Neural cell (in vitro differentiated cells): Measurements from ENCODE around the gene TSPAN14. TPM values are rescaled to one million over a fixed set of nuclear protein-coding genes. Genes with fewer than 3 reads are reported as not detected.

ENCODE experiments used
- H2AFZ ChIP-seq: fragments of 200-600, 300-800 bp; sonication (generic), shearing (Covaris generic); 2 replicates; pipeline ENCODE4 v1.6.0; 2014; ENCODE audit warnings: low read depth, mild to moderate bottlenecking, antibody characterized with exemption, low read length, moderate library complexity
- H3F3A ChIP-seq: fragments of 200-600 bp; shearing (Covaris generic); 2 replicates; pipeline ENCODE4 v1.6.1; 2016; ENCODE audit warnings: mild to moderate bottlenecking, moderate library complexity, mixed read lengths, antibody characterized with exemption, low read length; ENCODE audit not compliant: insufficient read depth, poor library complexity, severe bottlenecking
- H3K27ac ChIP-seq: fragments of 200-600, 300-800 bp; sonication (generic), shearing (Covaris generic); 2 replicates; pipeline ENCODE4 v1.5.1; 2014; ENCODE audit warnings: mild to moderate bottlenecking, low read length, moderate library complexity
- H3K27me3 ChIP-seq: fragments of 300-800, 200-600 bp; sonication (generic), shearing (Covaris generic); 2 replicates; pipeline ENCODE4 v1.6.0; 2014; ENCODE audit warnings: mild to moderate bottlenecking, low read depth, low read length, moderate library complexity; ENCODE audit not compliant: insufficient read depth
- H3K36me3 ChIP-seq: fragments of 300-800, 200-600 bp; sonication (generic), shearing (Covaris generic); 2 replicates; pipeline ENCODE4 v1.5.1; 2014; ENCODE audit warnings: mild to moderate bottlenecking, antibody characterized with exemption, low read length, moderate library complexity; ENCODE audit not compliant: insufficient read depth
- H3K4me2 ChIP-seq: fragments of 300-800, 200-600 bp; sonication (generic), shearing (Covaris generic); 2 replicates; pipeline ENCODE4 v1.6.0; 2014; ENCODE audit warnings: mild to moderate bottlenecking, low read length
- H3K4me3 ChIP-seq: fragments of 300-800, 200-600 bp; sonication (generic), shearing (Covaris generic); 2 replicates; pipeline ENCODE4 v1.5.1; 2014; ENCODE audit warnings: mild to moderate bottlenecking, low read length, moderate library complexity
- H3K79me2 ChIP-seq: fragments of 200-600 bp; shearing (Covaris generic); replicated peaks from 2 replicates; pipeline ENCODE4 v1.6.0; 2014; ENCODE audit warnings: mild to moderate bottlenecking, low read length, moderate library complexity; ENCODE audit not compliant: insufficient read depth
- H3K9ac ChIP-seq: fragments of 300-800, 200-600 bp; sonication (generic), shearing (Covaris generic); 2 replicates; pipeline ENCODE4 v1.6.1; 2016; ENCODE audit warnings: mild to moderate bottlenecking, low read length, mixed read lengths
- H3K9me2 ChIP-seq: fragments of 200-600 bp; shearing (Covaris generic); 2 replicates; pipeline ENCODE4 v1.6.1; 2016; ENCODE audit warnings: mild to moderate bottlenecking, low read length, mixed read lengths; ENCODE audit not compliant: insufficient read depth
- H3K9me3 ChIP-seq: fragments of 200-600, 300-800 bp; sonication (generic), shearing (Covaris generic); 2 replicates; pipeline ENCODE4 v1.6.1; 2016; ENCODE audit warnings: mild to moderate bottlenecking, mixed run types, low read length, moderate library complexity, mixed read lengths
- H4K20me1 ChIP-seq: fragments of 200-600 bp; shearing (Covaris generic); 2 replicates; pipeline ENCODE4 v1.6.1; 2016; ENCODE audit warnings: mild to moderate bottlenecking, mixed run types; ENCODE audit not compliant: insufficient read depth
- CTCF ChIP-seq: fragments of 450-650 bp; IDR thresholded peaks from 2 replicates; pipeline ENCODE4 v1.5.1; 2014; ENCODE audit warnings: antibody characterized with exemption, mild to moderate bottlenecking, moderate library complexity; ENCODE audit not compliant: poor library complexity, severe bottlenecking
- EP300 ChIP-seq: fragments of 450-650 bp; conservative IDR thresholded peaks from 2 replicates; pipeline ENCODE4 v1.6.1; 2014; ENCODE audit warnings: antibody characterized with exemption, mild to moderate bottlenecking, moderate library complexity; ENCODE audit not compliant: poor library complexity, severe bottlenecking
- EZH2 ChIP-seq: fragments of 200-600, 300-800 bp; shearing (Covaris generic), sonication (generic); IDR thresholded peaks from 2 replicates; pipeline ENCODE4 v1.6.1; 2014; ENCODE audit warnings: antibody characterized with exemption, low read length, borderline replicate concordance, mild to moderate bottlenecking; ENCODE audit not compliant: insufficient read depth, poor library complexity, severe bottlenecking
- MXI1 ChIP-seq: fragments of 450-650 bp; conservative IDR thresholded peaks from 2 replicates; pipeline ENCODE4 v1.6.1; 2014; ENCODE audit warnings: antibody characterized with exemption, mild to moderate bottlenecking; ENCODE audit not compliant: poor library complexity, severe bottlenecking
- POLR2AphosphoS5 ChIP-seq: IDR thresholded peaks from 2 replicates; pipeline ENCODE4 v1.6.1; 2012
- RAD21 ChIP-seq: fragments of 450-650 bp; conservative IDR thresholded peaks from 2 replicates; pipeline ENCODE4 v1.6.1; 2014; ENCODE audit warnings: antibody characterized with exemption, mild to moderate bottlenecking, moderate library complexity
- REST ChIP-seq: IDR thresholded peaks from 2 replicates; pipeline ENCODE4 v1.6.1; 2012; ENCODE audit warnings: borderline replicate concordance
- SMC3 ChIP-seq: fragments of 450-650 bp; conservative IDR thresholded peaks from 2 replicates; pipeline ENCODE4 v1.6.1; 2014; ENCODE audit warnings: antibody characterized with exemption, mild to moderate bottlenecking, moderate library complexity; ENCODE audit not compliant: poor library complexity
- TAF1 ChIP-seq: IDR thresholded peaks from 2 replicates; pipeline ENCODE4 v1.6.1; 2012; ENCODE audit warnings: low read depth
- polyA plus RNA-seq: library from polyadenylated mRNA; depleted of rRNA; stranded (reverse); fragments of >200 nt; gene quantifications from 2 replicates; pipeline ENCODE4 v1.2.3, GENCODE V29; 2014

TSPAN14 gene
- polyA plus RNA-seq, 1 donor from 2014 or later = 26.3 TPM

GRCh38 chr10:80414142-80414895, 39.8 kb upstream of the TSPAN14 start:
- peaks cover 13% of the 10 kb centered on the region for H3K79me2 ChIP-seq
- H4K20me1 ChIP-seq = no peaks in the 10 kb centered on the region
- H3K9me3 ChIP-seq = no peaks in the 10 kb centered on the region

More at GRCh38 chr10:80414142-80414895, 39.8 kb upstream of the TSPAN14 start:
- no peaks in the 10 kb centered on the region for H3K27me3 ChIP-seq
- no peaks in the 10 kb centered on the region for H3K9me2 ChIP-seq
- TF ChIP-seq SMC3 (no peak), POLR2AphosphoS5 (no peak), EP300 (no peak), MXI1 (no peak), CTCF (no peak), REST (no peak), EZH2 (no peak), RAD21 (no peak), TAF1 (no peak)
- no peak overlapping the region for H3K9ac ChIP-seq
- H3F3A ChIP-seq = no peaks in the 10 kb centered on the region
- no peak overlapping the region for H2AFZ ChIP-seq
- no peaks in the 10 kb centered on the region for H3K36me3 ChIP-seq
- H3K4me3 ChIP-seq = no peak overlapping the region
- no peak overlapping the region for H3K27ac ChIP-seq
- H3K4me2 ChIP-seq = no peak overlapping the region
